Stimulated activated CD8-positive, alpha-beta memory T cell treated with anti-CD3 and anti-CD28 coated beads, Interleukin-12 subunit alpha, Interleukin-12 subunit beta, amount 100 ng/mL, for 1 hour (primary cell): ENCODE data around the gene TSPAN4.

Experiments used
- DNase-seq: peaks from one replicate; pipeline ENCODE4 v3.0.0-alpha.2; 2020; ENCODE audit warnings: low read depth

TSPAN4 gene, protein sequence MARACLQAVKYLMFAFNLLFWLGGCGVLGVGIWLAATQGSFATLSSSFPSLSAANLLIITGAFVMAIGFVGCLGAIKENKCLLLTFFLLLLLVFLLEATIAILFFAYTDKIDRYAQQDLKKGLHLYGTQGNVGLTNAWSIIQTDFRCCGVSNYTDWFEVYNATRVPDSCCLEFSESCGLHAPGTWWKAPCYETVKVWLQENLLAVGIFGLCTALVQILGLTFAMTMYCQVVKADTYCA

DNA sequence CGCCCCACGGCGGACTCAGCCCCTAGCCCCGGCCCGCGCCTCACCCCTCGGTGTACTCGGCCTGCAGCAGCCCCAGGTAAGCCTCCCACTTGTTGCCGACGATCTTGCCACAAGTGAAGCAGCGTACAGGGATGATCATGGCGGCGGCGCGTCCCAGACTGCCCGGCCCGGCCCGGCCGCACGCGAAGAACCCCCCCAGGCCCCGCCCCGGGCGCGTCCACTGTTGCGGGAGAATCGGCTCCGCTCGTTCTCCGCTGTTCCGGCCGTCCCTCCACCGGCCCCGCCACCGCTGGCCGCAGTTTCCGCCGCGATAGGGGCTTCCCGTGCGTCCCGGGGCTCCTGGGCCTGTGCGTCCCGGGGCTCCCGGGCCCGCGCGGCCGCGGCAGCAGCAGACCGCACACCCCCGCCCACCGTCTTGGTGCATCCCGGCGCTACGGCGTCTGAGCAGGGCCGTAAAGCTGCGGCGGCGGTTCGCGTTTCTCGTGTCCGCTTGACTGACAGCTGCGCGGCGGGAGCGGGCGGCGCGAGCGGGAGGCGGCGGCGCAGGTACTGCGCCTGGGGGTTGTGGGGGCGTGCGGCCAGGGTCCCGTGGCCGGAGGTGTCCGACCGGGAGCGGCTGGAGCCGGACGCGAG is at the start of gene TSPAN4, which contains the start of gene POLR2L:
TSS of gene TSPAN4 (plus strand) at position 483 of the 633 bp plus-strand sequence. CDS start 7,453 bp downstream, outside the sequence.
TSS of gene POLR2L (minus strand) at position 160 of the 633 bp plus-strand sequence. CDS start at position 139, 21 bp downstream.
- peak; percentile 74 for DNase-seq

DNA sequence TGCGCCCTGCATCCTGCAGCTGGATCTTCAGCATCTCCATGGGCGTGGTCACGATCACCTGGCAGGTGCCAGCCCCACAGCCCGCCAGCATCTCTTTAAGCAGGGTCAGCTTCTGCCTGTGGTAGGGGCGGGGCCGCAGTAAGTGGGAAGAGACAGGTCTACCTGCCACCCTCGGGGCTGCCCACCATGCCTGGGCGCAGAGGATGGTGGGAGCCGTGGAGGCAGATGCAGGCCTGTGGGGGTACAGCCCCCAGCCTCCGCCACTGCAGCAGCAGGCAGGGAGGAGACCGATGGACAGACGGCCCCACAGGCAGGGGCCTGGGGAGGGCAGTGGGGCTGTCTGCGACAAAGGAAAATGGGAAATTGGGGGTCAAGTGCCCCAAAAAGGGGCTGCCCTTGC is 49.8 kb upstream of the TSPAN4 start:
- DNase-seq, result no peak

DNA sequence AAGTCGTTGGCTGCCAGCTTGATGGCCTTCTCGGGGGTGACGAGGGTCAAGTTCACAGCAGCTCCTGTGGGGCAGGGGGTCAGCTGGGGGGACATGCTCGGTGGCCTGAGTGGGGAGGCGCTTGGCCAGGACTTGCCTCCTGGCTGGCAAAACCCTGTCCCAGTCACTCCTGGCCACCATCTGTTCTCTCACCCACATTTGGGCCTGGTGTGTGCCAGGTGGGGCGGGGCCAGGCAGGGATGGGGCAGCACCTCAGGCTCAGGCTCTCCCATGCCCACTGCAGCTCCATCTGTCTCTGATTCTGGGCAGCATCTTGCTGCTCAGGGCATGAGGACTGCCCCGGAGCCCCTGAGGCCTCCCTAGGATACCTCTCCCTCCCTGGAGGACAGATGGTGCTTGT is 49.1 kb upstream of the TSPAN4 start:
- DNase-seq, result no peak

DNA sequence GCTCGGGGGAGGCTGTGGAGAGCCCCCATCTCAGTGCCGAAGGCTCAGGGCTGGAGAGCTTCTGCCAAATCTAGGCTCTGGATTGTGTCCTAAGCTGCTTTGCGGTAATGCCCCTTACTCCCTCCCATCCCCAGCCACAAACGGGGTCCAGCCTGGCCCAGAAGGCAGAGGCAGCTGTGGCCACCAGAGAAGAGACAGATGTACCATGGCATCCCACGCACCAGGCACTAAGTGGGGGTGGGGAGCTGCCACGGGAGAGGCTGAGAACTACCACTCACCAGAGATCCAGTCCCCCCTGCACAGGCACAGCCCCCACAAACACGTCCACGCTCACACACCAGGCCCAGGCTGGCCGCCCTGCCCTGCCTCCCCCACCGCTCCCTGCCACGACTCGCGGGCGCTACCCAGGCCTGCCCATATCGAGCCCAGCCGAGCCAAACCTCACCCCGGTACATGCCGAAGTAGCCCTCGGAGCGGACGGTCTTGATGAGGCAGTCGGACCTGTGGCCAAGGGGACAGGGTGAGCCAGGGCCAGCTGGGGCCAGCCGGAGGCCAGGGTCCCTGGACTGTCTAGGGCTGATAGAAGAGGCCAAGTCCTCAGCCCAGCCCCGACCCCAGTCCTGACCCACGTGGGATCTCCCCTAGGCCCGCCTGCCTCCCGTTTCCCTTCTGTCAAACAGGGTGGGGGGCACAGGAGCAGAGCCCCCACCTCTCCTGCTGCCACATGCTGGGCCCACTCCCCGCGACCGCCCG is 48.5 kb upstream of the TSPAN4 start:
- DNase-seq, result no peak

DNA sequence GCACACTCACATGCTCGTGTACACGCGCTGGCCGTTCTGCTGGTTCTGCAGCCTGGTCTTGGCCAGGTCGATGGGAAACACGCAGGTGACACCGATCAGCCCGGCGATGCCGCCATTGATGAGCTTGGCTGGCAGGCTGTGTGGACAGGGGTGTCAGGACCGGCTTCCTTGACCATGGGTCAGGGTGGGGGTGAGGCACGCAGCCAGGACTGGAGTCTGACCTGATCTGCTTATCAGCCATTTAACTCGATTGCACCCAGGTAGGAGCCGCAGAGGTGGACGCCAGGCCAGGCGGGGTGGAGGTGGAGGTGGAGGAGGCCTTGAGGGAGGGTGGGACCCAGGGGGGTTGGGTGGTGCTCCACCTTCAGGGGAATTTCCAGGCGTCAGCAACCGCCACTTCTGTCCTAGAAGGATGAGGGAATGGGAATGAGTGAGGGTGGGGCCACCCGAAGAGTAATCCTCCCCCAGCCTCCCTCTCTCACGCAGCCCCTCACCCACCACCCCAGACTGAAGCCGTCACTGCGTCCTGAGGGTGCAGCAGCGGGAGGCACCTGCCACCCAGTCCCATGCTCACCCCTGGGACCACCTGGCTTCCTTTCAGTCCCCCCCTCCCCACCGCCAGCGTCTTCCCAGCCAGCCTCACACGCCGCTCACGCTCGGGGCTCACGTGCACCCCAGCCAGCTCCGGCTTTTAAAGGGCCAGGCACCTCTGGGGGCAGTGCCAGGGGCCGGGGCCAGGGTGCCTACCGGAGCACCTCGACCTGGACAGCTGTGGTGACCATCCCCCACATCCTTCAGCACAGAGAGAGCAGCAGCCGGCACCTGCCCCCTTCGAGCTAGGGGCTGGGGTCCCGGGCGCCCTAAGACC is 47.7 kb upstream of the TSPAN4 start:
- no peak for DNase-seq

DNA sequence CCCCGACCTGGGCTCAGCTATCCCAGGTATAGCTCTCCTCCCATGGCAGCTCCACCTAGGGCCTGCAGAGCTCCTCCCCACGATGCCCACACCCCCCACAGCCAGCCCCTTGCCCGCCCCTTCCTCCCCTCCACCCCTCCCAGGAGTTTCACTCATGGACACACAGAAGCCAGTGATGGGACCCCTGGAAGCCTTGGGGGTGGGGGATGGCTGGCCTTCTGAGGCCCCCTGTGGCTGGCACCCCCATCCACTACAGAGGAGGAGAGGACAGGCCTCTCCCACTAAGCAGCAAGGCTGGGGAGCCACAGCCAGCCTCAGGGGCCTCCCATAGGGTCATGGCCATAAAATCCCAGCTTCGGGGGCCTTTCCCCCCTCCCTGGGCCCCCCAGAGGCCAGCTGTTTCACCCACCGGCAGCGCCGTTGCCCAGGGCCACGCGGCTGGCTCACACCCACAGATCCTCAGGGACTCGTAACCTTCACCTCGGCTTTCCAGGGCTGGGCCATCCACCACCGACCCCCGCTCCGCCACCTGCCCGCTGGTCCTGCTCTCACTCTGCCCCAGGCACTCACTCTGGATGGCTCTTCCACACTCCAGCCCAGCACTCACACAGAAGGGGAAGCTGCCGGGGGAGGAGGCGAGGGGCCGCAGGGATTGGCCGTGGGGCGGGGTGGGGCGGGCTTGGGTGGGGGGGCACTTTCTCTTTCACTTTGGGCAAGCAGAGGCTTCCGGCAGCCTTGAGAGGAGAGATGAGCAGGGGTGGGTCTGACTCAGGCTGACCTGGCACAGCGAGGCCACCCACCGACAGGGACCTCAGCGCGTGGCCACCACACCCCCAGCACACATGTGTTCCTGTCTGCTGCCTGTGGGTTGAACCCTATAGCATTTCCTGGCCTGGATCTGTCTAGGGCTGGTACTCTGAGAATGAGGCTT is 46.8 kb upstream of the TSPAN4 start:
- peak; percentile 53 for DNase-seq

DNA sequence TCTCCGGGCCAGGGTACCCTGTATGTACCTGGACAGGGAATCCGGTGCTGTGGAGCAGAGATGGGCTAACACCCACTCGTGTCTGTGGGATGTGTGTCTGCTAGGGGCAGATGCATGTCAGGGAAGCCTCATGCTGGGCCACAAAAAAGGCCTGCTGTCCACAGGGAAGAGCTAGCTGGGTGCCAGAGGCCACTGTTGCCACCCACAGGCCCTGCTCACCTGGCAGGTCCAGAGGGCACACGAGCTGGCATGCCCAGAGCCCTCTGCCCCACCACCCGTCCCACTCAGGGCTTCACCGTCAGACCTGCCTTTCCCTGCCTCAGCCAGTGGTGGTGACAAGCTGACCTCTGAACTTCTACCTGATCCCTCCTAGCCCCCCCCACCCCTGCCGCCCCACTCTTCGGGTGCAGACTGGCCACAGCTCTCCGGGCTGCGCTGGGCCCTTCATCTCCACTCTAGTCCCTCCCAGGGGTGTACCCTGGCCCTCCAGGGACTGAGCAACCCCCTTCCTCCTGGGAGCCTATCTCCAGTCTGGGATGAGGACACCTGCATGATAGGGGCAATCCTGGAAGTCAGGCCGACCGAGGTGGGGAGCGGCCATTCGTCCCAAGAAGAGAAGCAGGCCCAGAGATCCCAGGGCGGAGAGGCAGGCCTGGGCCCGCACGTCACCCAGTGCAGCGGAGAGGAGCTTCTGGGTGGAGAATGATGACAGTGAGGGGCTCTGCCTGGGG is 45.9 kb upstream of the TSPAN4 start:
- no peak for DNase-seq

DNA sequence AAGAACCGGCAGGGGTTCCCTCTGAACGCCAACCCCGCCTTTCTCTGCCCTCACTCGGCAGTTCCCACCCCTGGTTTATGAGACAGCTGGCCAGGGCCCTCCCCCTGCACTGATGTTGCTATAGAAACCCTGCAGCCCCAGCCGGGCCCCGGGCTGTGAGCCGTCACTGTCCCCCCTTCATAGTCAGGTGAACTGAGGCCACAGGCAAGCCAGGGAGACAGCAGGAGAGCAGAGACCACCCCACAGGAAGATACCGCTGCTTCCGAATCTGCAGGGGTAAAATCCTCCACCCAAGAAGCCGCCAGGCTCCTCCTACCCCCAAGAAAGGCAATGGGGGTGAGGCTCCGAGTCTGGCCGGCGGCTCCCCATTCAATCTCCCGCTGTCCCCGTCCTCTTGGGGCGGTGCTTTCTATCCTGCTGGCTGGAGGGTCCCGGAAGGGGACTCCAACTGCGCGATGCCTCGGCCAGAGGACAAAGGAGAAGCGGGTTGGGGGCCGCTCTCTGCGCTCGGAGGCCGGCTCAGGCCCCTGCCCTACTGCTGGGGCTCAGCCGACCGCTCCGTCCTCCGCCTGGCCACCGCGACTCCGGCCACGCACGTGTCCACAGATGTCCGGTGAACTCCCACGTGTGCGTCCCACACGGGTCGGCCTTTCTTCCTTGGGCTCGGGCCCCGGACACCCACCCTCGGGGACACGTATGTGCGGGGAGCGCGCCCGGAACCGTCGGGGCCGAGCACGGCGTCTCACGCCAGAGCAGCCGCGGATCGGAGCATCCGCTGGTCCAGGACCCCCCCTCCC is 45.2 kb upstream of the TSPAN4 start:
- peak; percentile 52 for DNase-seq

DNA sequence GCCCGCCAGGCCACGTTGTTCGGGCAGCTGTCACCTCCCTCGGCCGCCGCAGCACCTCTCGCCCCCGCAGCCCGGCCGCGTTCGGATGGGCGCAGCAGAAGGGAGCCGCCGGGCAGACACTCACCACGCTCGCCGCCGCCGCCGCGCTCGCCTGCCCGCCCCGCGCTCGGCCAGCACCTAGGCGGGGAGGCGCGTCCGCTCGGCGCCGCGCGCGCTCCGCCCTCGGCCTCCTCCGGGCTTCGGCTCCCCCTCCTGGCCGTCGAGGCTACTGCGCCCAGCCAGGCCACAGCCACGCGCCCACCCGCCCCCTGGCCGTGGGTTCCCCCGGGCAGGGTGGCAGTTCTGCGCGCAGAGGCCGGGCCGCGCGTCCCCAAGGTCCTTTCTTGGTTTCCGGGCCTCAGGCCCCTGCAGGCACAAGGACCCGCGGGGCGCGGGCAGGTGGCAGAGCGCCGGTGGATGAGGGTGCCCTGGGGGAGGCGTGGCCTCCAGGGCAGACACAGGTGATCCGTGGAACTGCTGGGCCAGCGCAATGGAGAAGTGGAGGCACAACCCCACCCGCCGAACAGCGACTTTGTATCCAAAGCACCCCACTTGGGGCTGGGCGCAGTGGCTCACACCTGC is 44.4 kb upstream of the TSPAN4 start, which contains the start of gene SLC25A22:
TSS of gene SLC25A22 (minus strand) at position 189 of the 621 bp plus-strand sequence. CDS start 3,275 bp downstream, outside the sequence.
- DNase-seq, result peak; percentile 59

DNA sequence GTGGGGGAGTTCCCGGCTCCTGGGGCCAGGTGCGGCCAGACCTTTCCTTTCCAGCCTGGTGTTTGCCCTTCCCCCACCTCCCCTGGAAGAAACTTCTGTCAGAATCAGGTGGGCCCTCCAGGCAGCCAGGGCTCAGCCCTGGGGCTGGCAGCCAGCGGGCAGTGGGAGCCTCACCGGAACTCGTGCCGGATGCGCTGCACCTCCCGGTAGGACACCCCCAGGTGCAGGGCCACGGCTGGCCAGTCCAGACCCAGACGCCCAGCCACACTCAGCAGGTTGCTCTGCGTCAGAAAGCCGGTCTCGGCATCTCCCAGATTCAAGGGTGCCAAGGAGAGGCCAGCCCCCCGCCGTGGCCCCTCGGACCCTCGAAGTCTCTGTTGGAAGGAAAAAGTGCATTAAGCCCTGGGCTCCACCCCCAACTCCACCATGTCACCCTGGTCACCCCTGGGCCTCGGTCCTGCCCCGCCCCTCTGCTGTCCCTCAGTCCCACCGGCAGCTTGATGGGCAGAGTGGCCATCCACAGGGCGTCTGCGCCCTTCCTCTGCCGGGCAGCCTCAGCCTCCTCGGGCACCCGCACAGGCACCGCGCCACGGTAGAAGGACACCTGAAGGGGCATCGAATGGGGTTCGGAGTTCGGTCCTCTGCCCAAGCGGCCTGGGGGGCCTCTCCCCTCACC is 42.9 kb upstream of the TSPAN4 start:
- DNase-seq, result no peak

DNA sequence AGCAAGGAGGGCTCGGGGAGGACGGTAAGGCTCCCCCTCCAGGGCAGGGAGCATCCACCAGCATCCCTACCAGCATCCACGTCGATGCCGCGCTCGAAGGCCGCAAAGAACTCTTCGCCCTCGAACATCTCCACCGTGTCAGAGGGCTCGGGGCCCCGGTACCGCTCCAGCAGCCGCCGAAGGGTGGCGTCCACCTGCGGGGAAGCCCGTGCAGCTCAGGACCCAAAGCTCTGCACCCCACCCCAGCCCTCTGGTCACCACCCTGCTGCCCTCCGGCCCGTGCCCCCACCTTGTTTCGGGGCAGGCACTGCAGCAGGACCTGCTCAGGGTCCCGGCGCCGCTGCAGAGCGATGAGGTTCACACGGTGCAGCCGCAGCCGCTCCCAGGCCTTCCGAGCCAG is 42.2 kb upstream of the TSPAN4 start:
- DNase-seq, result no peak

DNA sequence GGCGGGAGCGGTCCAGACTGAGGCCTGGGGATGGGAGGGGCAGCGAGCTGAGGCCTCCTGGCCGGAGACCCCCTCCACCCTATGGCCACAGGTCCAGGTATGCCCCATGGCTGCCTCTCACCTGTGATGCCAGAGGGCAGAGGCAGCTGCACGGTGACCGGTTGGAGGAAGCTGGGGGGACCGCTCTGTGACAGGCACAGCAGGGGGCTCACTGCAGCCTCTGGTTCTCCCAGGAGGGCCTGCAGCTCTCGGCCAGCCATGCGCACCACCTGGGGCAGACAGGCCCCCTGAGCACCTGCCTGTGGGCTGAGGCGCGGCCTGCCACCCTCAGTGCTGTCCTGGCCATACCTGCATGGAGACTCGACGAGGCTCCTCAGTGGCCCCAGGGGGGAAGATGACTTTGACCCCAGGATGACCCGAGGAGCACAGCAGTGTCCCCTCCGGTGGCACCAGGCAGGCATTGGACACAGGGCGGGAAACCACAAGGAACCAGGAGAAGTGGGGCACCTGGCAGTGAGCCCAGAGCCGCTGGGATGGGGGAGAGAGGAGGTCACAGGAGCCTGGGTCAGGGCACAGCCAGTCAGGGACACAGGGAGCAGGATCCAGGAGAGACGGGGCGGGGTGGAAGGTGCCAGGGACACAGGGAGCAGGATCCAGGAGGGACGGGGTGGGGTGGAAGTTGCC is 41.4 kb upstream of the TSPAN4 start:
- DNase-seq, result no peak

DNA sequence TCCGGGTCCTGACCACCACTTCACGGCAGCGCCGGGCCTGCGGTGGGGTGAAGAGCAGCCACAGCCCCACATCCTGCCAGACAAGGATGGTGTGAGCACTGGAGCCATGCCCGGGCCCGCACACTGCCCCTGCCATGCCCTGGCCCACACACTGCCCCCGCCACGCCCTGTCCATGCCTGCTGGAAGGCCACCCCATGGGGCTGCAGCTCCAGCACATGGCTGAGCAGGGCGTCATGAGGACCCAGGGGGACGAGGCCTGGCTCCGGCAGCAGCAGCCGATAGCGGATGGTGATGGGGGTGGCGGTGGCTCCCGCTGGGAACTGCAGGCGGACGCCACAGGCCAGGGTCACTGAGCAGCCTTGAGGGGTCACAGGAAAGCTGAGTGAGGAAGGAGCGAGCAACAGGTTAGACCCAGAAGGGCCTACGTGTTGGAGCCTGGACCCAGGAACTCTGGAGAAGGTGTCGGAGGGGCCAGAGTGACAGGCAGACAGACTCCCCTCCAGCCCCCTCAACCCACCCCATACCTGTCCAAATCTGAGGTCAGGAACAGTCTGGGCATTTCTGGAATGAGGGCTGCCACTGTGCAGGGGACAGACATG is 40.5 kb upstream of the TSPAN4 start:
- no peak for DNase-seq

DNA sequence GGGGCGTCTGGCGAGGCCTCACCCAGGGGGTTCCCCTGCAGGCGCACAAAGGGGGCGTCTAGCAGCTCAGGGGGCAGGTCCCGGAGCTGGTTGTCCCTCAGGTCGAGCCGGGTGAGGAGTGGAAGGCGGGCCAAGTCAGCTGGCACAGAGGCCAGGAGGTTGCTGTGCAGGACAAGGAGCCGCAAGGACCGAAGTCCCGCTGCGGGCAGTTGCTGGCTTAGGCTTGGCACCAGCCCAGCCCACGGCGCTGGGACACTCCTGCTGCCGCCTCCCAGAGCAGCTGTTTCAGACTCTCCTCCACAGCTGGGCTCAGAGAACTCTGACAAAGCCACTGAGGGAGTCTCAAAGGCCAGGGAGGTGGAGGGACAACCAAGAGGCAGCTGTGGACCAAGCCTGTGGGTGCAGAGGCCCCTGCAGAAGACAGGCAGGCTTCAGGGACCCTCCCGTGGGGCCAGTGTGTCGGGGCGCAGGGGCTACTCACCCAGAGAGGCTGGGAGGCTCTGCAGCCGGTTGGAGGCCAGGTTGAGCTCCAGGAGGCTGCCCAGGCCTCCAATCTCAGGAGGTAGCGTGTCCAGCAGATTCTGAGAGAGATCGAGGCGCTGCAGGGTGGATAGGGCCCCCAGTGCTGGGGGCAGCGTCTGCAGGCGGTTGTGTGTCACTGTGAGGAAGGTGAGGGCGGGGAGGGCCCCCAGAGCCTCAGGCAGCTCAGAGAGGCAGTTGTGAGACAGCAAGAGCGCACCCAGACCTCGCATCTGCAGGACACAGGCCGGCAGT is 39.8 kb upstream of the TSPAN4 start:
- DNase-seq, result no peak

DNA sequence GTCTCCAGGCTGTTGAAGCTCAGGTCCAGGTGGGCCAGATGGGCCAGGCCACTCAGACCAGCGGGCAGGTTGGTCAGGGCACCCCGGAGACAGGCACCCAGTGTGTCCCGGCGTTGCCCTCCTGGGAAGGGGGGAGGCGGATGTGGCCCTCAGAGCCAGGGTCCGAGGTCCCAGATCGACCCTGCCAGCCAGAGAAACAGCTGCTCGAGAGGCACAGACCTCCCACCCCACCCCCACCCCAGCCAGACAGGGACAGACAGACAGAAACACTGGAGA is 39.2 kb upstream of the TSPAN4 start:
- DNase-seq, result no peak

DNA sequence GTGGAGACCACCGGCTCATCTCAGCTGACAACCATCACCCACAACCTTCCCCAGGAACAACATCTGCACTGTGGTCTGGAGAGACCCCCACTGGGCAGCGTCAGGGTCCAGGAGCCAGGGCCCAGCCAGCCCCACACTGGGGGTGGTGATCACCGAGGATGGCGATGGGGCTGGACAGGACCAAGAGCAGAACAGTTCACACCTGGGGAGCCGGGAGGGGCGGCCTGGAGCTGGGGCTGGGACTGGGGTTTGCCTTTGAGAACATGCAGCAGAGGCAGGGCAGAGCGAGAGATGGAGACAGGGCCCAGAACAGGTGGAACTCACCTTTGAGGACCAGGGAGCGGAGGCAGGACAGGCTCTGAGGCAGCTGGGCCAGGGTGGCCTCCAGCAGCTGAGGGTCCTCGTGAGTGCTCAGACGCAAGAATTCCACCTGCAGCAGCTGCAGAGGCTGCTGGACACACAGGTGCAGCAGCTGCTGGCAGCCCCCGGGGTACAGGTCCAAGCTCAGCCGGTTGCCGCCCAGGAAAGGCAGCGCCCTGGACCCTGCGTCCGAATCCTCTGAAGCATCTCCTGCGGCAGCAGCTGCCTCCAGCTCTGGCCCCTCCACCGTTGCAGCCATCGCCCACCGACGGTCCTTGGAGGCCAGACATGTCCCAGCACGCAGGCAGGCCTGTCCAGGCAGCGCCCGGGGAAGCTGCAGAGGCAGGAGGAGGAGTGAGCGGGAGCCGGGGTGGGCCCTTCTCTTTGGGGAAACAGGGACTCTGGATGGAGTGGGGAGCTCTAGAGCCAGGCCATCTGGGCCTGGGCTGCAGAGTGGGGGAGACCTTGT is 38.7 kb upstream of the TSPAN4 start:
- DNase-seq, result no peak
